Measurements from ENCODE around the gene GFPT1. TPM values are rescaled to one million over a fixed set of nuclear protein-coding genes. Genes with fewer than 3 reads are reported as not detected.

Gene GFPT1
- total and polyA plus RNA-seq, 9 of the 15 experiments (the other 6 are each of a cell fraction or from before 2014, with no cell fraction given): 6.6 to 38.3 (median 15.9) TPM

DNA sequence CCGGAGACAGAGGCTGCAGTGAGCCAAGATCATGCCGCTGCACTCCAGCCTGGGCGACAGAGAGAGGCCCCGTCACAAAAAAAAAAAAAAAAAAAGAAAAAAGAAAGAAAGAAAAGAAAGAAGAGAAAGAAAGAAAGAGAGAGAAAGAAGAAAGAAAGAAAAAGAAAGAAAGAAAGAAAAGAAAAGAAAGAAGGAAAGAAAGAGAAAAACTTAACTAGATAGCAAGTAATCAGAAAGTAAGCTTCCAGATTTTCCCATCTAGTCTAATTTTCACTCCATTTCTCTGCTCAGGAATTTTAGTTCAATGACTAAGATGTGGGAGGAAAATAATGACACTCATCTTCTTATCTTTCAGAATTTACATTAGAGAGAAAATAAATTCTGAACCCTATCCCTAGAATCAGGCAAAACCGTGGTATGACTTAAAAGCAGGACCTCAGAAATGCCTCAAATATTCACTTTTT, 2.4 kb downstream of the GFPT1 start (continued):
- TF ChIP-seq SNAPC5 (CRISPR knock-in tag; IDR thresholded peaks at IDR 0.05): no peak
- 0 out of 2 replicates have a peak, but pooled peaks have one; percentile 29 for TF ChIP-seq SMARCA5 (IDR thresholded peaks at IDR 0.05)
- TF ChIP-seq BRD4 (IDR thresholded peaks at IDR 0.05): no peak
- TF ChIP-seq ZBTB40 (IDR thresholded peaks at IDR 0.05): peak; percentile 53; the same call in 1 of the 2 replicates
- no peak for TF ChIP-seq ZBTB40 (CRISPR knock-in tag; IDR thresholded peaks at IDR 0.05)
- TF ChIP-seq NBN (IDR thresholded peaks at IDR 0.05; ENCODE audit: low read depth): 0 out of 2 replicates have a peak, but pooled peaks have one; percentile 51
- TF ChIP-seq E2F4 (CRISPR knock-in tag; IDR thresholded peaks at IDR 0.05; ENCODE audit: low read depth): no peak
- peak; percentile 3; the same call in 1 of the 2 replicates for TF ChIP-seq MYC (IDR thresholded peaks at IDR 0.05; ENCODE audit: low read depth, low read length)
- no peak for TF ChIP-seq MYC (CRISPR knock-in tag; IDR thresholded peaks at IDR 0.05; ENCODE audit: borderline replicate concordance, low read depth)
- no peak for TF ChIP-seq BCLAF1 (IDR thresholded peaks at IDR 0.05; ENCODE audit: borderline replicate concordance in 1 of 2, control insufficient read depth in 1 of 2, low read depth in 2 of 2, low read length in 1 of 2)
- TF ChIP-seq EP300 (IDR thresholded peaks at IDR 0.05; ENCODE audit: low read length): no peak
- no peak for TF ChIP-seq EGR1 (conservative IDR thresholded peaks at IDR 0.05)
- 0 out of 4 replicates have a peak, but pooled peaks of 1 of the 2 experiments have one; percentile 9 for TF ChIP-seq HDAC1 (IDR thresholded peaks at IDR 0.05)
- TF ChIP-seq ZNF696 (CRISPR knock-in tag; conservative IDR thresholded peaks at IDR 0.05): no peak
- TF ChIP-seq IFI16 (CRISPR knock-in tag; IDR thresholded peaks at IDR 0.05): no peak
- TF ChIP-seq MTA2 (IDR thresholded peaks at IDR 0.05; ENCODE audit: low read depth): 0 out of 2 replicates have a peak, but pooled peaks have one; percentile 21
